HepG2 (cell line): ENCODE results near the gene CTDP1. TPM values are rescaled to one million over a fixed set of nuclear protein-coding genes. Genes with fewer than 3 reads are reported as not detected.

Source experiments
- ATF4 ChIP-seq, 2 experiments: fragments of 450-650 bp in 1 of 2; sonication (generic) in 1 of 2; formaldehyde crosslinking; IDR thresholded peaks; 2 replicates each; pipeline versions ENCODE4 v1.5.0 to v1.8.0; 2020 to 2022; ENCODE audit warnings: mild to moderate bottlenecking in 1 of 2, missing genetic modification reagents in 1 of 2
- CEBPG ChIP-seq: IDR thresholded peaks from 2 replicates; pipeline ENCODE4 v1.6.1; 2016
- FOXP4 ChIP-seq: sonication (generic); formaldehyde crosslinking; IDR thresholded peaks from 2 replicates; pipeline ENCODE4 v1.4.0; 2020; ENCODE audit warnings: missing genetic modification reagents
- HMGXB3 ChIP-seq: sonication (generic); formaldehyde crosslinking; IDR thresholded peaks from 2 replicates; pipeline ENCODE4 v1.4.0; 2020; ENCODE audit warnings: missing genetic modification reagents, borderline replicate concordance
- IKZF5 ChIP-seq: IDR thresholded peaks from 2 replicates; pipeline ENCODE4 v1.6.1; 2018; ENCODE audit warnings: missing genetic modification reagents, mild to moderate bottlenecking, missing compliant biosample characterization
- MYPOP ChIP-seq: sonication (generic); formaldehyde crosslinking; IDR thresholded peaks from 2 replicates; pipeline ENCODE4 v1.8.1; 2023; ENCODE audit warnings: mild to moderate bottlenecking, moderate library complexity, missing genetic modification reagents
- RXRA ChIP-seq: sonication (generic); formaldehyde crosslinking; IDR thresholded peaks from 2 replicates; pipeline ENCODE4 v1.5.1; 2020; ENCODE audit warnings: missing genetic modification reagents
- SOX5 ChIP-seq: IDR thresholded peaks from 2 replicates; pipeline ENCODE4 v1.6.1; 2016; ENCODE audit warnings: borderline replicate concordance
- TEAD3 ChIP-seq: optimal IDR thresholded peaks from 2 replicates; pipeline ENCODE3; 2016; ENCODE audit warnings: borderline replicate concordance
- ZBTB21 ChIP-seq: sonication (generic); formaldehyde crosslinking; IDR thresholded peaks from 2 replicates; pipeline ENCODE4 v1.4.0; 2020; ENCODE audit warnings: missing genetic modification reagents
- ZBTB26 ChIP-seq: IDR thresholded peaks from 2 replicates; pipeline ENCODE4 v1.6.1; 2016; ENCODE audit warnings: missing compliant biosample characterization, missing genetic modification reagents, borderline replicate concordance
- ZBTB43 ChIP-seq: sonication (generic); formaldehyde crosslinking; conservative IDR thresholded peaks from 2 replicates; pipeline ENCODE4 v1.4.0; 2020; ENCODE audit warnings: missing genetic modification reagents
- ZNF331 ChIP-seq: sonication (generic); formaldehyde crosslinking; IDR thresholded peaks from 2 replicates; pipeline ENCODE4 v1.4.0; 2020; ENCODE audit warnings: missing genetic modification reagents
- ZSCAN21 ChIP-seq: sonication (generic); formaldehyde crosslinking; IDR thresholded peaks from 2 replicates; pipeline ENCODE4 v1.8.0; 2022; ENCODE audit warnings: mild to moderate bottlenecking, missing genetic modification reagents, moderate library complexity, borderline replicate concordance
- polyA plus RNA-seq, 8 experiments: library from polyadenylated mRNA; depleted of rRNA in 3 of 8; stranded (reverse) in 7 of 8; unstranded in 1 of 8; fragments of >200 nt; fragmentation: Illumina TruSeq in 4 of 8; extraction: Trizol in 4 of 8; gene quantifications; 2 replicates each; pipeline versions ENCODE4 v1.2.1 to v1.2.3, GENCODE V29; 2011 to 2016; ENCODE audit warnings: low read depth in 4 of 8, missing spikeins in 1 of 8, mixed read lengths in 1 of 8; ENCODE audit not compliant: insufficient read depth in 1 of 8
- total RNA-seq, 5 experiments: library from RNA; depleted of rRNA; stranded (reverse); fragments of >200 nt; fragmentation: Illumina TruSeq; extraction: Trizol; gene quantifications; 2 replicates each; pipeline ENCODE4 v1.2.3, GENCODE V29; 2016; ENCODE audit warnings: low read depth in 1 of 5

CTDP1 gene
- total and polyA plus RNA-seq, 2 of the 13 experiments (the other 11 are each of a cell fraction or from before 2014, with no cell fraction given) = 6.9 to 11.0 TPM

GRCh38 chr18:79790996-79791972, 111.7 kb downstream of the CTDP1 start (continued):
- TF ChIP-seq ATF4 (CRISPR knock-in tag; IDR thresholded peaks at IDR 0.05) (peak in 1 of 2 experiments; percentile 86; a peak in 2 of 4 replicates), TEAD3 (CRISPR knock-in tag) (peak; percentile 97), MYPOP (CRISPR knock-in tag) (peak; percentile 83), ZSCAN21 (CRISPR knock-in tag) (0 out of 2 replicates have a peak, but pooled peaks have one; percentile 14), IKZF5 (CRISPR knock-in tag) (peak; percentile 79), ZBTB26 (CRISPR knock-in tag) (0 out of 2 replicates have a peak, but pooled peaks have one; percentile 70), ZNF331 (CRISPR knock-in tag) (peak; percentile 86), ZBTB43 (peak; percentile 73; the same call in 1 of the 2 replicates), RXRA (peak; percentile 63; the same call in 1 of the 2 replicates), CEBPG (CRISPR knock-in tag) (peak; percentile 94), SOX5 (peak; percentile 89; the same call in 1 of the 2 replicates), ZBTB21 (peak; percentile 81), FOXP4 (0 out of 2 replicates have a peak, but pooled peaks have one; percentile 55), HMGXB3 (CRISPR knock-in tag) (peak; percentile 76; the same call in 1 of the 2 replicates)
